ENCODE measurements around the gene ZNF431. TPM values are rescaled to one million over a fixed set of nuclear protein-coding genes. Genes with fewer than 3 reads are reported as not detected.

ZNF431 gene
- total and polyA plus RNA-seq, 9 of the 15 experiments (the other 6 are each of a cell fraction or from before 2014, with no cell fraction given): 3.3 to 24.8 (median 13.5) TPM

DNA sequence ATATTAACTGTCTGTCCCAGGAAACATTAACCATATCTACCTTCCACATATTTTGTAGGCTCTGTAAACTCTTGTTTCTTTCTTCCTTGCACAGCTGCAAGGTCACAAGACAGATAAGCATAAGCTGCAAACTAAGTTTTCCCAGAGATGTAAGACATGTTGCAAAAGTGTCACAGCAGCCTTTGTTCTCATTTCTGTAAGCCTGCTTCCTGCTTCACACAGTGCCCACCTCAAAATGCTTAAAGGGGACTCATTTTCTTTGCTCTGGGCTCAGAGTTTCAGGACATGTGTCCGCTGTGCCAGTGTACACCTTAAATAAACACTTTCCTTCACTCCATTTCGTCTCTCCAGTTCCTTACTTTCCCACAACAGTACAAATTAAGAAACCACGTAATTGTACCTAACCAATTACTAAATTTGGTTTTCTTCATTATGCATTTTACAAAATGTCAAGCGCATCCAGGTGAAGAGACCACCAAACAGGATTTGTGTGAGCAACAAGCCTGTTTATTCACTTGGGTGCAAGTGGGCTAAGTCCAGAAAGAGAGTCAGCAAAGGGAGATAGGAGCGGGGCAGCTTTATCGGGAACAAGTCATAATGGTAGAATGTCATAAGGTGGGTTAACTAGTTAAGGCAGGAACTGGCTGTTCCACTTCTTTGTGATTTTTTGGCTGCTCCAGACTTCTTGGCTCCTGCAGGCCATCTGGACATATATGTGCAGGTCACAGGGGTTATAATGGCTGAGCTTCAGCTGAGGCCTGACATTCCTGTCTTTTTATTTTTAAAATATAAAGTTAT lies 12.7 kb upstream of the ZNF431 start (continued):
- TF ChIP-seq CXXC5 (CRISPR knock-in tag; IDR thresholded peaks at IDR 0.05) (peak; percentile 27; the same call in 1 of the 2 replicates), ZNF224 (CRISPR knock-in tag; IDR thresholded peaks at IDR 0.05) (no peak), KLF1 (tag; IDR thresholded peaks at IDR 0.05) (no peak), GTF2F1 (IDR thresholded peaks at IDR 0.05; ENCODE audit: low read depth, low read length) (no peak), NR2C1 (IDR thresholded peaks at IDR 0.05) (no peak), NR2C1 (tag; IDR thresholded peaks at IDR 0.05) (peak; percentile 21; the same call in 1 of the 2 replicates)

DNA sequence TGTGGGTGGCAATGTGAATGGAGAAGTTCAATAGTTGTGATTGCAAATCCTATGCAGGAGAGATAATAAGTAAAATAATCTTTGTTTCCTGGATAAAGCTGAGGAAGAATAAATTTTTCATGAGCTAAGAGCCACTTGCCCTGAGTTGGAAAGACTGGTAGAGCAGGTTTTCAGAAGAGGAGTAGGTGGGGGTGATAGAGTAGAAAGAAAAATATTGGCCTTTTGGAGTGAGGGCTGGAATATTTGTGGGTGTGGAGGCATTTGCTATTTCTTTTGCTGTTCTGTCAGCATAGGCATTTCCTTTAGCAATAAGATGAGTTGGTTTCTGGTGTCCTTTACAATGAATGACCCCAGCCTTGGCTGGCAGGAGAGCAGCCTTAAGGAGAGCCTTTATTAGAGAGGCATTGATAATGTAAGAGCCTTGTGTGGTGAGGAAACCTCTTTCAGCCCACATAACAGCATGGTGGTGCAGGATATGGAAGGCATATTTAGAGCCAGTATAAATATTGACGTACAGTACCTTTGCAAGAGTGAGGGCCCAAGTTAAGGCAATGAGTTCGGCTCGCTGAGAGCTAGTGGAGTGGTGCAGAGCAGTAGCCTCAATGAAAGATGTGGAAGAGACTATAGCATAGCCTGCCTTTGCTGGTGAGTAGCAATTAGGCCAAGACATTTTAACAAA lies 11.6 kb upstream of the ZNF431 start:
- peaks cover 0 to 17% of the 10 kb centered on the region in 2 experiments; a peak in 2 of 5 replicates for H3K4me1 ChIP-seq (replicated peaks in 1 of 2; ENCODE audit: control insufficient read depth in 2 of 2, insufficient read depth in 2 of 2, low read length in 2 of 2)
- WGBS (ENCODE audit: insufficient coverage, low coverage, missing lambda C conversion rate): 31% methylated on average over 3 of the region's 3 CpGs
- POLR2A ChIA-PET: no interaction called here
- no peak overlapping the region for H3K4me3 ChIP-seq
- H3K4me2 ChIP-seq (ENCODE audit: insufficient read depth, low read length): no peak overlapping the region
- no peaks in the 10 kb centered on the region for H3K27me3 ChIP-seq (ENCODE audit: control insufficient read depth in 2 of 2, insufficient read depth in 2 of 2, low read length in 2 of 2)
- no peak overlapping the region for H3K9ac ChIP-seq (ENCODE audit: insufficient read depth in 1 of 2, low read depth in 2 of 2, low read length in 2 of 2)
- no peak overlapping the region for H3K27ac ChIP-seq (ENCODE audit: extremely low read depth, low read depth, low read length)
- no peak for FAIRE-seq
- peak; percentile 58 for TF ChIP-seq ZNF280A (IDR thresholded peaks at IDR 0.05; ENCODE audit: low read depth, partially characterized antibody)
- TF ChIP-seq TRIM24 (IDR thresholded peaks at IDR 0.05): 0 out of 4 replicates have a peak, but pooled peaks of 1 of the 2 experiments have one; percentile 23
- peak; percentile 55; the same call in 1 of the 2 replicates for TF ChIP-seq CBX5 (IDR thresholded peaks at IDR 0.05; ENCODE audit: borderline replicate concordance, low read depth)
- TF ChIP-seq TEAD1 (CRISPR knock-in tag; IDR thresholded peaks at IDR 0.05): no peak
- peak; percentile 70; the same call in 1 of the 2 replicates for TF ChIP-seq TRIM28 (IDR thresholded peaks at IDR 0.05)
- peak in 1 of 2 experiments; percentile 54; a peak in 1 of 3 replicates for TF ChIP-seq CBX3 (IDR thresholded peaks at IDR 0.05; ENCODE audit: borderline replicate concordance in 1 of 2, low read length in 2 of 2)
- TF ChIP-seq FOXJ2 (tag; IDR thresholded peaks at IDR 0.05): no peak
- ATAC-seq: no peak
- DNase-seq (ENCODE audit: extremely low read depth in 1 of 4, low spot score in 3 of 4): no peak
- no peaks in the 10 kb centered on the region for H3K9me1 ChIP-seq (ENCODE audit: control insufficient read depth, insufficient read depth, low read length)
- BruUV-seq (replicated peaks): no TSS peak
- H3K36me3 ChIP-seq (ENCODE audit: control insufficient read depth, insufficient read depth, low read length): no peaks in the 10 kb centered on the region
- no peaks in the 10 kb centered on the region for H3K79me2 ChIP-seq (ENCODE audit: control insufficient read depth, insufficient read depth, low read length)
- H4K20me1 ChIP-seq (replicated peaks; ENCODE audit: control insufficient read depth, insufficient read depth, low read length): no peaks in the 10 kb centered on the region
- H3K9me3 ChIP-seq (replicated peaks; ENCODE audit: control insufficient read depth, insufficient read depth, low read depth, low read length): peaks cover 11% of the 10 kb centered on the region
- CTCF ChIA-PET (ENCODE audit: low intra/inter-chr PET ratio): no interaction called here
- in situ Hi-C loops (cut with MboI) (no loop called here), intact Hi-C loops (cut with micrococcal nuclease) (no loop called here)
- no peak overlapping the region for H2AFZ ChIP-seq (ENCODE audit: low read depth, low read length)
